ENCODE measurements around the gene ACSL3. TPM values are rescaled to one million over a fixed set of nuclear protein-coding genes. Genes with fewer than 3 reads are reported as not detected.

The ACSL3 gene
- total RNA-seq, 2 donors from 2014 or later, result 77.1 to 124 TPM

DNA sequence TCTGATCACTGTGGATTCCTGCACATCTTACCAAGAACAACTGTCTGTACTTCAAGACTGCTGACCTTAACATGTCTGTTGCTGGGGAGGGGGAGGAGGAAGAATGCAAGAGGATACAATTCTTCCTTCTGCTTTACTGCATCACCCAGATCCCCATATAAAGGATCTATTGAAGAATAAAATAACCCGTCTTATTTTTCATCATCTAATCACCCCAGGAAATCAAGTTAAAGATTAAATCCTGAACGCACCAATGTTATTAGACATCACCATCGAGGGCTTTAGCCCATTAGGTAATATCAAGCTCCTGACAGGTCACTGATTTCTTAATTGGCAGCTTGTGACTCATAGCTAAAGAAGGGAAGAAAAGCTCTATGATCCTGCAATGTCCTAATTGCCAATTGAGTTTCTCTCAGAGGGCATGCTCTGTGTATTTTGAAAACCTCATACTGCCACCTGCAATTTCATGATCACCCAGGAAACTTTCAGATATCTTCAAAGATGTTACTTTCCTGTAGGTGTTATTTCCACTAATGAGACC lies 115.8 kb downstream of the ACSL3 start:
- DNase-seq (ENCODE audit: low spot score), result no peak
- Histone ChIP-seq H3K36me3 (no peaks in the 10 kb centered on the region), H3K4me1 (replicated peaks) (no peaks in the 10 kb centered on the region), H3K27ac (no peak overlapping the region), H3K27me3 (replicated peaks; ENCODE audit: insufficient read depth) (no peaks in the 10 kb centered on the region), H3K9me3 (no peaks in the 10 kb centered on the region), H3K4me3 (no peak overlapping the region)
- 73% methylated on average over 3 of the region's 3 CpGs for WGBS
- intact Hi-C loops (cut with DNase I), result no loop called here
- TF ChIP-seq POLR2AphosphoS5 (IDR thresholded peaks at IDR 0.05), result no peak
- TF ChIP-seq, protein P1, sequence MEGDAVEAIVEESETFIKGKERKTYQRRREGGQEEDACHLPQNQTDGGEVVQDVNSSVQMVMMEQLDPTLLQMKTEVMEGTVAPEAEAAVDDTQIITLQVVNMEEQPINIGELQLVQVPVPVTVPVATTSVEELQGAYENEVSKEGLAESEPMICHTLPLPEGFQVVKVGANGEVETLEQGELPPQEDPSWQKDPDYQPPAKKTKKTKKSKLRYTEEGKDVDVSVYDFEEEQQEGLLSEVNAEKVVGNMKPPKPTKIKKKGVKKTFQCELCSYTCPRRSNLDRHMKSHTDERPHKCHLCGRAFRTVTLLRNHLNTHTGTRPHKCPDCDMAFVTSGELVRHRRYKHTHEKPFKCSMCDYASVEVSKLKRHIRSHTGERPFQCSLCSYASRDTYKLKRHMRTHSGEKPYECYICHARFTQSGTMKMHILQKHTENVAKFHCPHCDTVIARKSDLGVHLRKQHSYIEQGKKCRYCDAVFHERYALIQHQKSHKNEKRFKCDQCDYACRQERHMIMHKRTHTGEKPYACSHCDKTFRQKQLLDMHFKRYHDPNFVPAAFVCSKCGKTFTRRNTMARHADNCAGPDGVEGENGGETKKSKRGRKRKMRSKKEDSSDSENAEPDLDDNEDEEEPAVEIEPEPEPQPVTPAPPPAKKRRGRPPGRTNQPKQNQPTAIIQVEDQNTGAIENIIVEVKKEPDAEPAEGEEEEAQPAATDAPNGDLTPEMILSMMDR (IDR thresholded peaks at IDR 0.05), result no peak
- no peak for TF ChIP-seq POLR2A (IDR thresholded peaks at IDR 0.05)

DNA sequence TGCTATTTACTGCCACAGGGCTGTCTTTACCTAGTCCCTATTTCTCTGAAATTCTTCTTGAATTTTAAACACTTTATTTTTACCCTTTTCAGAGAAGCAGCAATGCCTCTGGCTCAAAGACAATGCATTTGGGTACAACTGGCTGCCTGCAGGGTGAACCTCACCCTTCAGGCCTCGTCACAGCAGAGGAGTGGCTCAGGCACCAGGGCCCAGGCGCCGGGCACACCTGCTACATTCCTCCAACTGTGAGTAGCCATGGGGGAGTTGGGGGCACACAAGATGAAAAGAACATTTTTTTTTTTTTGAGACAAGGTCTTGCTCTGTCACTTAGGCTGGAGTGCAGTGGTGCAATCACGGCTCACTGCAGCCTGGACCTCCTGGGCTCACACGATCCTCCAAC lies 116.3 kb downstream of the ACSL3 start:
- no peak overlapping the region for H3K4me3 ChIP-seq
- no peaks in the 10 kb centered on the region for H3K36me3 ChIP-seq
- no peak for DNase-seq (ENCODE audit: low spot score)
- H3K27me3 ChIP-seq (replicated peaks; ENCODE audit: insufficient read depth), result no peaks in the 10 kb centered on the region
- TF ChIP-seq POLR2AphosphoS5 (IDR thresholded peaks at IDR 0.05), result no peak
- no peak for TF ChIP-seq POLR2A (IDR thresholded peaks at IDR 0.05)
- TF ChIP-seq, protein P1 (IDR thresholded peaks at IDR 0.05), result no peak
- no peaks in the 10 kb centered on the region for H3K4me1 ChIP-seq (replicated peaks)
- 95% methylated on average over 5 of the region's 5 CpGs for WGBS
- H3K27ac ChIP-seq, result no peak overlapping the region
- H3K9me3 ChIP-seq, result no peaks in the 10 kb centered on the region
- intact Hi-C loops (cut with DNase I), result no loop called here

DNA sequence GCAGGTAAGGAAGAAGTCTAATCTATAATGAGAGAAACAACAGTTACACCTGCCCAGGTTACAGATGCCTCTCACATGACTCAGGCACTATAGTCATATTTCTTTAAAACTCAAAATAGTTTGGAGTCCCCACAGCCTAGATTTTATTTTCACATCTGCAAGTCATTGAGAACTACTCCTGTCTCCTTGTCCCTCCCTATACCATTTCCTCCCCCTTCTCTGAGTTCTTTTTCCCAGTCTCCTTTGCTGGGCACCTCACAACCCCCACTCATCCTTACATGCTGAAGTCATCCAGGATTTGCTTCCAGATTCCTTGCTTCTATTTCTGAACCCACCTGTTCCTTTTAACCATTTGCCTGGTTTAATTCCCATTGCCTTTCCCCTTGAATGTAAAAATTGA lies 118.0 kb downstream of the ACSL3 start:
- Histone ChIP-seq H3K4me3 (no peak overlapping the region), H3K27me3 (replicated peaks; ENCODE audit: insufficient read depth) (no peaks in the 10 kb centered on the region), H3K36me3 (no peaks in the 10 kb centered on the region), H3K27ac (no peak overlapping the region), H3K4me1 (replicated peaks) (no peaks in the 10 kb centered on the region), H3K9me3 (no peaks in the 10 kb centered on the region)
- no peak for DNase-seq (ENCODE audit: low spot score)
- intact Hi-C loops (cut with DNase I), result no loop called here
- TF ChIP-seq POLR2A (IDR thresholded peaks at IDR 0.05), result no peak
- no peak for TF ChIP-seq POLR2AphosphoS5 (IDR thresholded peaks at IDR 0.05)
- TF ChIP-seq, protein P1 (IDR thresholded peaks at IDR 0.05), result no peak

DNA sequence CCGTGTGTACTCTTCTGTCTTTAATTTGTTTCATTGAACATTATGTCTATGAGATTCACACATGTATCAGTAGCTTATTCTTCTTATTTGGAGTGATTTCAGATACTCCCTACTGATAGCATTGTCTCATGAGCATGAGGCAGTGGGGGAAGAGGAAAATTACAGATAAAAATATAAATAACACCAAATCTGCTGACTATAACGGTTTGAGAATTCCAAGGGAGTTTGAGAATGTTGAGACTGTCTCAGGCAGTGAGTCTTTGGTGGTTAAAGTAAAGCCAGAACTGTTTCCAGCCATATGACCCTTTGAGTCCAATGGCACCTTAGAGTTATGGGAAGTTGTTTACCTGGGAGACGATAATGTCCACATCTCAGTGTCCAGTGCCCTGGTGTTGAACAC lies 118.6 kb downstream of the ACSL3 start:
- TF ChIP-seq, protein P1 (IDR thresholded peaks at IDR 0.05), result no peak
- TF ChIP-seq POLR2A (IDR thresholded peaks at IDR 0.05) (no peak), POLR2AphosphoS5 (IDR thresholded peaks at IDR 0.05) (no peak)
- no peaks in the 10 kb centered on the region for H3K27me3 ChIP-seq (replicated peaks; ENCODE audit: insufficient read depth)
- H3K27ac ChIP-seq, result no peak overlapping the region
- no peaks in the 10 kb centered on the region for H3K36me3 ChIP-seq
- DNase-seq (ENCODE audit: low spot score), result no peak
- H3K4me3 ChIP-seq, result no peak overlapping the region
- H3K4me1 ChIP-seq (replicated peaks), result no peaks in the 10 kb centered on the region
- intact Hi-C loops (cut with DNase I), result no loop called here
- no peaks in the 10 kb centered on the region for H3K9me3 ChIP-seq
- 69% methylated on average over 3 of the region's 3 CpGs for WGBS

DNA sequence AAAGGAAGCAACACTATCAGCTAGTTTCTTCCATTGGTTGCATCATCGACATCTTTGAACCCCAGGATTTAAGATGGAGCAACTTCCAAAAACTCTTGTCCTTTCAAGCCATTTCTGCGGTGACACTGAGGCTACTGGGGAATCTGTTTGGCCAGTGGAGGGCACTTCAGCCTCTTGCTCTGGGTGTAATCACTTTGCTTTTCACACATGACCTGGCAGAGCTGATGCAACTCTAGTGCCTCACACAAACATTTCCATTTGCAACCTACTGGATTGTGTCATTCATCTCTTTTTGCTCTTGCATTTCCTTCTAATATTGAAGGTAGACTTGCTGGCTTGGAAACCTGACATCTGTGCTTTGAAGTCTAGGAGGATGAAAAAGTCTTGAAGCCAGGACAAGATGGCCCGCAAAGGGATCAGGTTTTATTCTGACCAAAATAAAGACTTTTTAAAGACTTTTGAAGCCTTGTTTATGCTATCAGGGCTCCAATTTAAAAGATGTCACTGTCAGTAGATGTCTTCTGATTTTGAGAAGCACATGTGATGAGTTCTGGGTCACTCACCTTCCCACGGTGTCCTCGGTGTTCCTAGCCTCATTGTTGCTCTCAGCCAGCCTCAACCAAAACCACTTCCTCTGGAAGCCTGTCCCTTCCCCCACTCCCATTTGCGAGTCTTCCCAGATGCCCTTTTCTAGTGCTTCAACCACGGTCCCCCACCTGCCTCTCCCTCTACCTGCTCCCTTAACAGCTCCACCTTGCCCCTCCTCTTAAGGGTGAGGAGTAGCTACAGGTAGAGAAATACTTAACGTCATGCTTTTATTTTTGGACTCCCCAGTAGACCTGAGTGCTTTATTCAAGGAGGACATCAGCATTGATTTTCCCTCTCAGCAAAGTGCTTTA lies 121.4 kb downstream of the ACSL3 start:
- H3K27ac ChIP-seq, result no peak overlapping the region
- DNase-seq (ENCODE audit: low spot score), result no peak
- TF ChIP-seq POLR2A (IDR thresholded peaks at IDR 0.05), result no peak
- TF ChIP-seq, protein P1 (IDR thresholded peaks at IDR 0.05), result peak in 2 of 4 experiments; percentile 27 to 39
- H3K9me3 ChIP-seq, result no peaks in the 10 kb centered on the region
- H3K36me3 ChIP-seq, result no peaks in the 10 kb centered on the region
- H3K27me3 ChIP-seq (replicated peaks; ENCODE audit: insufficient read depth), result no peaks in the 10 kb centered on the region
- no peaks in the 10 kb centered on the region for H3K4me1 ChIP-seq (replicated peaks)
- intact Hi-C loops (cut with DNase I), result no loop called here
- WGBS, result 81% methylated on average over 8 of the region's 8 CpGs
- no peak overlapping the region for H3K4me3 ChIP-seq

Data from prostate gland (tissue), 2 donors.